ENCODE data around the gene CDK18.

CDK18 gene

DNA sequence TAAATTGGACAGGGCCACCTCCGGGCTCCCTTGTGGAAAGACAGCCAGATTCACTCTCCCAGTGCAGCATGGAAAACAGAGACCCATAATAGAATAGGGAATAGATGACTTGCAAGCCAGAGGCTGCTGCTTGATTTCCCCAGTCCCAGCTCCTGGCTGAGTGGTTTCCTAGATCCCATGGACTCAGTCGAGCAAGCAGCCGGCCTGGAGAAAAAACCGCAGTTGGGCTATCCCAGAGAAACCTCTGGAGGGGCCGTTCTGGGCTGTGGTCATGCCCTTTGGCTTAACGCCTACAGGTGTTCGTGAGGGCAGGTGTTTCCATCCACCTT, 65.7 kb downstream of the CDK18 start:
- Histone ChIP-seq H3K4me1 (ENCODE audit: control insufficient read depth in 1 of 2, insufficient read depth in 2 of 2, low read length in 2 of 2) (peaks cover 0 to 4% of the 10 kb centered on the region in 2 donors), H3K4me3 (ENCODE audit: low read depth in 1 of 2, low read length in 2 of 2) (no peak overlapping the region), H3K27me3 (ENCODE audit: low read depth, low read length) (peaks cover 22% of the 10 kb centered on the region), H3K9me3 (ENCODE audit: control insufficient read depth in 1 of 2, low read length in 2 of 2) (no peaks in the 10 kb centered on the region), H3K27ac (ENCODE audit: low read length) (no peak overlapping the region), H3K36me3 (ENCODE audit: control insufficient read depth in 1 of 2, insufficient read depth in 2 of 2, low read length in 2 of 2) (no peaks in the 10 kb centered on the region)

DNA sequence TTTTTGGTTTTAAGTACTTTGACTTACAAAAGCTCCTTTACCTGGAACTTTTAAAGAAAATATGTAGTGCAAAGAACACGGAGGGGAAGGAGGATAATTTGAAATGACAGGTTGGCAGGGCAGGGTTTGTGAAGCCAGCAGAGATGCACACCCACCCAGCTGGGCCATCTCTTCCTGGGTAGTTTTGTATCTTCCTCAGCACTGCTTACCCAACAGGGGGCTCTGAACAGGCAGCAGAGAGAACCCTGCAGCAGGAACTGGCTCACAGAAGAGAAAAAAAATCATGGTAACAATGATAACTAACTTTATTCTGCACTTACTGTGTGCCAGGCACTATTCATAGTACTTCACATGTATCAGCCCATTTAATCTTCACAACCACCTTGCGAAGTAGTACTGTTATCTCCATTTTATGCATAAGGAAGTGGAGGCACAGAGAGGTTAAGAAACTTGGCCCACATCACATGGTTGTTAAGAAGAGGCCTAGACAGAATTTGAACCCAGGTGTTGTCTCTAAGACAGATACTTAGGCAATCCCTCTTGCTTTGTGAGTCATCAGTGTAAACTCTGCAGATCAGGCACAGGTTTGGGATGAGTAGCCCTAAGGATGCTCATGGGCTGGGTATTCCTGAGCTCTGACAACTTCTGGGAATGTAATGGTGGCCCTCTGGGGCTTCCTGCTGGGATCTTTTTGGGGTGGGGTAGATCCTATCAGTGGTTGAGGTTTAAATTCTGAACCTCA, 66.5 kb downstream of the CDK18 start:
- Histone ChIP-seq H3K9me3 (ENCODE audit: control insufficient read depth in 1 of 2, low read length in 2 of 2) (no peaks in the 10 kb centered on the region), H3K27me3 (ENCODE audit: low read depth, low read length) (peaks cover 22% of the 10 kb centered on the region), H3K4me1 (ENCODE audit: control insufficient read depth in 1 of 2, insufficient read depth in 2 of 2, low read length in 2 of 2) (peaks cover 0 to 4% of the 10 kb centered on the region in 2 donors), H3K36me3 (ENCODE audit: control insufficient read depth in 1 of 2, insufficient read depth in 2 of 2, low read length in 2 of 2) (no peaks in the 10 kb centered on the region), H3K4me3 (ENCODE audit: low read depth in 1 of 2, low read length in 2 of 2) (no peak overlapping the region), H3K27ac (ENCODE audit: low read length) (no peak overlapping the region)

DNA sequence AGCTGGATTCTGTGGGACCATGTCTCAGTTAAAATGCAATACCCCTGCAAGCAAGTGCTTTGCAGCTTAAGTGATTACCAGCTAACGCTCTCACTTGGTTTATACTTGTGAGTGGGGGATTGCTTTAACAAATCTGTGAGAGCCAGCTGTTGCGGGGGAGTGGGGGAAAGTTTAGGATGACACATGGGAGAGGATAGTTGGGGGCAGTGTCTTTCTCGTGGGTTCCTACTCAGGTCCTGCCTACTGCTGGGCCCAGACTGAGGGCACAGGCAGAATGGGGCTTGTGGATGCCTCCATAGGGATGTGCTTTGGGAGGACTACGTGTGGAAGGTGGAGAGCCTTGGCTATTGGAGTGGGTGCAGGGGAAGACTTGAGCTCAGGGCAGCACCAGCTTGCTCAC, 67.3 kb downstream of the CDK18 start:
- H3K36me3 ChIP-seq (ENCODE audit: control insufficient read depth in 1 of 2, insufficient read depth in 2 of 2, low read length in 2 of 2) = no peaks in the 10 kb centered on the region
- peaks cover 0 to 4% of the 10 kb centered on the region in 2 donors for H3K4me1 ChIP-seq (ENCODE audit: control insufficient read depth in 1 of 2, insufficient read depth in 2 of 2, low read length in 2 of 2)
- no peak overlapping the region for H3K4me3 ChIP-seq (ENCODE audit: low read depth in 1 of 2, low read length in 2 of 2)
- peaks cover 15% of the 10 kb centered on the region for H3K27me3 ChIP-seq (ENCODE audit: low read depth, low read length)
- no peaks in the 10 kb centered on the region for H3K9me3 ChIP-seq (ENCODE audit: control insufficient read depth in 1 of 2, low read length in 2 of 2)
- H3K27ac ChIP-seq (ENCODE audit: low read length) = no peak overlapping the region

DNA sequence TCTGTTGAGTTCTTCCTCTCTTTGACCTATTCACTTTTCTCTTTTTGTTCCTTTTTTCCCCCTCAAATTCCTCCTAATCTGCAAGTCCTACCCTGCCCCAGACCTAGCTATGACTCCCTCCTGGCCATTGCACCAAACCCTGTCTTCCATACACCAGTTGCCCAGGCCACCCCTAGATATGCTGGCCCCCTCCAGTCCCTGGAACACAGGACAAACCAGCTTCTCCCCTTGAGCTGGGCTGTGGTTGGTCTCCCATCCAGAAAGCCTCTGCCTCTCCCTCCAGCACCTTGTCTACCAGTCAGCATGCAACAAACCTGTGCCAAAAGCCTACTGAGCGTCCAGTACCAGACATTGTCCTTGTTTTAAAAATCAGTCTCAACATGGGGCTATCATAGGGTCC, 68.0 kb downstream of the CDK18 start:
- H3K27me3 ChIP-seq (ENCODE audit: low read depth, low read length) = peaks cover 15% of the 10 kb centered on the region

DNA sequence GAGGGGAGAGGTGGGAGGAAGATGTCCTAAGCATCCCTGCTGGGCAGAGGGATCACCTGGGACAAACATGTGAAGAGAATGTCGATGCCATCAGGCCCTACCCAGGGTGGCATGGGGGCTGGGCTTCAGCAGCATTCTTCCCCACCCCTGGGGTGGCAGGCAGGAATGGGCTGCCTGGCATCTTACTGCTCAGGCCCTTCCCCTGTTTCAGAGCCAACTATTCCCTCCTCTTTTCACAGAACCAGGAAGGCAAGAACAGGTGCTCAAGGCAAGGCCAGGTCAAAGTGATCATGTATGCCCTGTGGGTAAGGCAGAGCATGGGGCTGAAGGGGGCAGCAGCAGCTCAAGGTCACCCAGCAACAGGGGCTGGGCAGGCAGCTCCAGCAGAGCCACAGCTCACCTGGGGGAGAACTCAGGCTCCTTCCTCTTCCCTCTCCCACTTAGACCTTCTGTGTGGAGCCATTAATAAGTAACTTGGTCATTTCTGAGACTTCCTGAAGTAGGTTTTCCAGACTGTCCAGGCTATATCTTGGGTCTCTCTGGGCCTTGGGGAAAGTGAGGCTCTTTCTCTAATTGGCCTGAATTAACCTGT, 70.9 kb downstream of the CDK18 start:
- no peak overlapping the region for H3K27ac ChIP-seq (ENCODE audit: low read length)
- no peak overlapping the region for H3K4me3 ChIP-seq (ENCODE audit: low read depth in 1 of 2, low read length in 2 of 2)
- H3K9me3 ChIP-seq (ENCODE audit: control insufficient read depth in 1 of 2, low read length in 2 of 2) = no peaks in the 10 kb centered on the region
- no peaks in the 10 kb centered on the region for H3K4me1 ChIP-seq (ENCODE audit: control insufficient read depth in 1 of 2, insufficient read depth in 2 of 2, low read length in 2 of 2)
- peaks cover 5% of the 10 kb centered on the region for H3K27me3 ChIP-seq (ENCODE audit: low read depth, low read length)
- no peaks in the 10 kb centered on the region for H3K36me3 ChIP-seq (ENCODE audit: control insufficient read depth in 1 of 2, insufficient read depth in 2 of 2, low read length in 2 of 2)

More for the DNA sequence above, 68.0 kb downstream of the CDK18 start:
- H3K27ac ChIP-seq (ENCODE audit: low read length) = no peak overlapping the region
- no peaks in the 10 kb centered on the region for H3K36me3 ChIP-seq (ENCODE audit: control insufficient read depth in 1 of 2, insufficient read depth in 2 of 2, low read length in 2 of 2)
- H3K9me3 ChIP-seq (ENCODE audit: control insufficient read depth in 1 of 2, low read length in 2 of 2) = no peaks in the 10 kb centered on the region
- H3K4me1 ChIP-seq (ENCODE audit: control insufficient read depth in 1 of 2, insufficient read depth in 2 of 2, low read length in 2 of 2) = peaks cover 0 to 4% of the 10 kb centered on the region in 2 donors
- no peak overlapping the region for H3K4me3 ChIP-seq (ENCODE audit: low read depth in 1 of 2, low read length in 2 of 2)

DNA sequence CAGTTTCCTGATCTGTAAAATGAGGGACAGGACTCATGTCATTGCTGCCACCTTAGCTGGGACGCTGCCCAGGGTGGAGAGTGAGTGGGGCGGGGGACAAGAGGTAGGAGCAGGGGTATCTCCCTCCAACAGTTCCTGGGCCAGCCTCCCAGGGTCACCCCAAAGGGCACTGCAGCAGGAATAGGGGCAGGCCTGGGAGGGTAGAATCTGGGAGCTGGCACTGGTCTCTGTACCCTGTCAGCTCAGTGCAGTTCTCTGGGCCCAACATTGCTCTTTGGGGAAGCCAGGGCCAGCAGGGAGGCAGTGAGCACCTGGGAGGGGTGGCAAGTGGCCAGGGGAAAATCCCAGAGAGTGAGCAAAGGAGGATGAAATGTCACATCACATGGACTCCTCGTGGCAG, 71.5 kb downstream of the CDK18 start:
- H3K27ac ChIP-seq (ENCODE audit: low read length) = no peak overlapping the region
- H3K4me1 ChIP-seq (ENCODE audit: control insufficient read depth in 1 of 2, insufficient read depth in 2 of 2, low read length in 2 of 2) = no peaks in the 10 kb centered on the region
- no peaks in the 10 kb centered on the region for H3K9me3 ChIP-seq (ENCODE audit: control insufficient read depth in 1 of 2, low read length in 2 of 2)
- H3K36me3 ChIP-seq (ENCODE audit: control insufficient read depth in 1 of 2, insufficient read depth in 2 of 2, low read length in 2 of 2) = no peaks in the 10 kb centered on the region
- peaks cover 5% of the 10 kb centered on the region for H3K27me3 ChIP-seq (ENCODE audit: low read depth, low read length)
- H3K4me3 ChIP-seq (ENCODE audit: low read depth in 1 of 2, low read length in 2 of 2) = no peak overlapping the region

DNA sequence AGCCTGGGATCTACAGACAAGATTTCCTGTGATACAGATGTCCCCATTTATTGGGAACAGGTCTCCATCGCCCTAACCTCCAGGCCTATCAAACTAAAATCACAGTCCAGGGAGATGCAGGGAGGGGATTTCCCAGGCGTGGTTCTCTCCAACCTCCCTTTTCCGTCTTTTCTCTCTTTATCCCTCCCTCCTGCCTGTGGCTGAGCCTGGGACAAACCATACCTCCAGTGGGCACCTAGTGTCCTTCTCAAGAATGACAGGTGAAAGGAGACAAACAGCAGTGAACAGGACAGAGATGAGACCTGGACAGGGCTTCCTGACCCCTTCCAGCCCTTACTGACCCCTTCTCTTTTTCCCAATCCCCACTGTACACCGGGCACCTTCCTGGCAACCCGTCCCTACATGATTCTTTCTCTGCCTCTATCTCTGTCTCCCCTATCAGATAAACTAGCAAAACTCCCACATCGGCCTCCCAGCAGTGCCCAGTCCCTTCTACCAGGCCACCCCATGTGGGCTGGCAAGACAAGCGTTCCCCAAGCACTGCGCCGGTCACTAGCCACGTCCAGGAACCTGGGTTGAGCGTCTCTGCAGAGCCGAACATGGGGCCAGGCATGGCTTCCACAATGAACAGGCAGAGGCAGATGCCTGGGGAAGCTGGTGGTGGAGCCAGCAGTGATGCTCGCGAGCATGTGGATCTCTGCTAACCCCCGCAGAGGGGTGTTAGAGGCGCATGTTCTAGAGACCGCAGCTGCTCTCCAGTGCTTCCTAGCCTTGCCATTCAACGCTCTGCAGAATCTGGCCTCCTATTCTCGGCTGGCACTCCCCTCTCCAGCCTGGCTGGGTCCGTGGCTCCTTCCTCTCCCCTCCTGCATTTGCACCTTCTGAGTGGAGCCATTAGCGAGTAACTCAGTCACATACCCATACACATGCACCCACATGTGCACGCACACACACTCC, 72.6 kb downstream of the CDK18 start:
- no peak overlapping the region for H3K4me3 ChIP-seq (ENCODE audit: low read depth in 1 of 2, low read length in 2 of 2)
- no peak overlapping the region for H3K27ac ChIP-seq (ENCODE audit: low read length)
- H3K4me1 ChIP-seq (ENCODE audit: control insufficient read depth in 1 of 2, insufficient read depth in 2 of 2, low read length in 2 of 2) = no peaks in the 10 kb centered on the region
- no peaks in the 10 kb centered on the region for H3K36me3 ChIP-seq (ENCODE audit: control insufficient read depth in 1 of 2, insufficient read depth in 2 of 2, low read length in 2 of 2)
- no peaks in the 10 kb centered on the region for H3K9me3 ChIP-seq (ENCODE audit: control insufficient read depth in 1 of 2, low read length in 2 of 2)
- H3K27me3 ChIP-seq (ENCODE audit: low read depth, low read length) = peaks cover 5% of the 10 kb centered on the region

DNA sequence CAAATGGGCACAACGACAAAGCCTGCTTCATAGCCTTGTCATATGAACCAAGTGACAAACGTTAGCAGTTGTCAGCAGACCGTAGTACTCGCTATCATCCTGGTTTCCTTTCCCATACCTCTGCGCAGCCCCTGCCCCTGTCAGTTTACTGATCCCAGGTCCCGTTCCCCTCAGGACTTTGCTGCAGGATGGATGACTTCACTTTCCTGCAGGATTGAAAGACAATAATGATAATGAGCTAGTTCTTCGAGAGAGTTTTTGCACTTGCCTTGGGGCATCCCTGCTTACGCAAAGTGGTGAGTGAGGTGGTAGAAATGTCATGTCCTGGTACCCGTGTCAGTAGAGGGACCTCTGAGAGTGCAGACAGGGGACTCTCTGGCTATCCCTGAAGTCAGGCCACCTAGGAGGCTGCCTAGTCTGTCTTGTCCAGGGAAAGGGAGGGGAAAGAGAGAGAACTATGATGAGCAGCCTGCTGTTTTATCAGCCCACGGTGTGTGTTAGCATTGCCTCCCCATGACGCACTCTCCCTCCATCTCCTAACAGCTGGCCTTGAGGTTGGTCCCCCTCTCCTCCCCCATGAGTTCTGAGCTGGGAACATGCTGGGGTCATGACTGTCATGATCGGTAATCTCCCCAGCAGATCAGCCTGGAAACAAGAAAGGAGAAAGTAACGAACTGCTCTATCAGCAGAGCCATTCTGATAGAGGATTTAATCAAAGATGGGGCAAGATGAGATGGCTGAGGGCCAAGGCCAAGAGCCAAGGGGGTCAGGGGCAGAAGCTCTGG, 73.6 kb downstream of the CDK18 start:
- Histone ChIP-seq H3K36me3 (ENCODE audit: control insufficient read depth in 1 of 2, insufficient read depth in 2 of 2, low read length in 2 of 2) (no peaks in the 10 kb centered on the region), H3K4me3 (ENCODE audit: low read depth in 1 of 2, low read length in 2 of 2) (no peak overlapping the region), H3K4me1 (ENCODE audit: control insufficient read depth in 1 of 2, insufficient read depth in 2 of 2, low read length in 2 of 2) (no peaks in the 10 kb centered on the region), H3K9me3 (ENCODE audit: control insufficient read depth in 1 of 2, low read length in 2 of 2) (no peaks in the 10 kb centered on the region), H3K27me3 (ENCODE audit: low read depth, low read length) (no peaks in the 10 kb centered on the region), H3K27ac (ENCODE audit: low read length) (no peak overlapping the region)

DNA sequence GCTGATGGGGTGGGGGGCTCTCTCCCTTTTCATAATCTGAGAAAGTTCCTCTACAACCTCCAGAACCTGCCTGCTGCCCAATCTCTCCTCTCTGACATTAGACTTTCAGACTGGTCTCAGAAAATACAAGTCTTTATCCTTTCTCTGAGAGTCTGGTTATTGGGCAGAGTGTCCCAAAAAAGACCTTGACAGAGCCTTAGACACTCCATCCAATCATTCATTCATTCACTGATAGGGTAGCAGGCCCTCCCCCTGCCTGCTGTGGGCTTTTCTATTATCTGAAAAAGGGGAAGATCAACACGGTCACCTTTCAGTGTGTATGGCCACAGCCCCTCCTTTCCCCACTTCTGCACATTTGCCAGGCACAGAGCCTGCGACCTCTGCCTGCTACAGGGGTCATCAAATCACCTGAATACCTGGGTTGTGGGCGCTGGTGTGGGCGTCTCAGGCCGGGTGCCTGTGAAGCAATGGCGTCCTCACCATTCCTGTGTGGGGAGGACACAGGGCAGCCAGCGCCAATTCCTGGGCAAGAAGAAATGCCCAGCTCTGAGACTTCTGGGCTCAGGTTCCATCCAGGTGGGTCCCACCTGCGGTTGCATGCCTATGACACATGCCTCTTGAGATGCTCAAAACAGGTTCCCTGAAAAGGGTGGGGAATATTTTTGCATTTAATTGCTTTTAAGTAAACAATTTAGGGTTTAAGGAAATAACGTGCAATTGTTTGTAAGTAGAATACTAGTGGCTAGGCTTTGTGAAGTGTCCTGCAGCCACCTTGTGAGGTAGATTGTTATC, 74.5 kb downstream of the CDK18 start:
- Histone ChIP-seq H3K4me1 (ENCODE audit: control insufficient read depth in 1 of 2, insufficient read depth in 2 of 2, low read length in 2 of 2) (no peaks in the 10 kb centered on the region), H3K27ac (ENCODE audit: low read length) (no peak overlapping the region), H3K27me3 (ENCODE audit: low read depth, low read length) (no peaks in the 10 kb centered on the region), H3K9me3 (ENCODE audit: control insufficient read depth in 1 of 2, low read length in 2 of 2) (no peaks in the 10 kb centered on the region), H3K36me3 (ENCODE audit: control insufficient read depth in 1 of 2, insufficient read depth in 2 of 2, low read length in 2 of 2) (no peaks in the 10 kb centered on the region), H3K4me3 (ENCODE audit: low read depth in 1 of 2, low read length in 2 of 2) (no peak overlapping the region)

DNA sequence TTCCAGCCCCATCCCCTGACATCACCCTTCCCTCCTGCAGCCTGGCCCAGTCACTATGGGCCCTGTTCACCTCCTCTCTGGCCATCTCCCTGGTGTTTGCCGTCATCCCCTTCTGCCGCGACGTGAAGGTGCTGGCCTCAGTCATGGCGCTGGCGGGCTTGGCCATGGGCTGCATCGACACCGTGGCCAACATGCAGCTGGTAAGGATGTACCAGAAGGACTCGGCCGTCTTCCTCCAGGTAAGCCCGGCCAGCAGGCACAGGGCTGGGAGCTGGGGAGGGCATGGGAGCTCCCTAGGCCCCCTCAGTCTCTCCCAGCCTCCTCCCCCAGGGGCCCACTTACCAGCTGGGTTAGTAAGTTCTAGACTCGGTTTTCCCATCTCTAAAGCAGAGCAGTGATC, 75.2 kb downstream of the CDK18 start:
- Histone ChIP-seq H3K9me3 (ENCODE audit: control insufficient read depth in 1 of 2, low read length in 2 of 2) (no peaks in the 10 kb centered on the region), H3K4me3 (ENCODE audit: low read depth in 1 of 2, low read length in 2 of 2) (no peak overlapping the region), H3K4me1 (ENCODE audit: control insufficient read depth in 1 of 2, insufficient read depth in 2 of 2, low read length in 2 of 2) (no peaks in the 10 kb centered on the region), H3K36me3 (ENCODE audit: control insufficient read depth in 1 of 2, insufficient read depth in 2 of 2, low read length in 2 of 2) (no peaks in the 10 kb centered on the region), H3K27me3 (ENCODE audit: low read depth, low read length) (no peaks in the 10 kb centered on the region), H3K27ac (ENCODE audit: low read length) (no peak overlapping the region)
